GM19099 (cell line): ENCODE results near the gene COQ8B.

ENCODE experiments used
- POLR2A ChIP-seq: IDR thresholded peaks from 3 replicates; pipeline ENCODE4 v1.6.1; 2011; ENCODE audit warnings: low read depth; ENCODE audit not compliant: insufficient read length; ENCODE audit errors: extremely low read depth

Gene COQ8B

GRCh38 chr19:40658031-40658430, 58.7 kb downstream of the COQ8B start:
- no peak for TF ChIP-seq POLR2A

GRCh38 chr19:40650749-40651305, 65.9 kb downstream of the COQ8B start:
- TF ChIP-seq POLR2A, result no peak

- no peak for TF ChIP-seq POLR2A
Observed at GRCh38 chr19:40646743-40647254, 69.9 kb downstream of the COQ8B start.

GRCh38 chr19:40642757-40643305, 73.9 kb downstream of the COQ8B start:
- TF ChIP-seq POLR2A, result no peak

- TF ChIP-seq POLR2A, result no peak
Observed at GRCh38 chr19:40642051-40642706, 74.5 kb downstream of the COQ8B start.
